ENCODE measurements around the gene DLEC1.

DNA sequence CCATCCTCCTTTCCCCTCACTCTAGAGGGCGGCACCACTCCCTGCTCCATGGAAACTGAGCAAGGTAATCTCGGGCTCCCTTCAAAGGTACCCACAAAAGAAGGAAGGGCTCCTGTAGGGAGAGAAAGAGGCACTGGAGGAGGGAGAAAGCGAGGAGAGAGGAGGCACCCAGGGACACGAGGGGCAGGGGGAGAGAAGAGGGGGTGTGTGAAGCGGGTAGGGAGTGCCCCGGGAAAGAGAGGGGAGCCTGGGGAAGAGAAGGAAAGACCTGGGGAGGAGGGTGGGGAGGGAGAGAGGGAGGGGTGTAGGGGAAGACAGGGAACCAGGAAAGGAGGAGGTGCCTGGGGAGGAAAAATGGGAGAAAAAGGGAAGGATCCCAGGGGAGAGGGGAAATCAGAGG, 47.9 kb upstream of the DLEC1 start:
- TF ChIP-seq, protein P1, sequence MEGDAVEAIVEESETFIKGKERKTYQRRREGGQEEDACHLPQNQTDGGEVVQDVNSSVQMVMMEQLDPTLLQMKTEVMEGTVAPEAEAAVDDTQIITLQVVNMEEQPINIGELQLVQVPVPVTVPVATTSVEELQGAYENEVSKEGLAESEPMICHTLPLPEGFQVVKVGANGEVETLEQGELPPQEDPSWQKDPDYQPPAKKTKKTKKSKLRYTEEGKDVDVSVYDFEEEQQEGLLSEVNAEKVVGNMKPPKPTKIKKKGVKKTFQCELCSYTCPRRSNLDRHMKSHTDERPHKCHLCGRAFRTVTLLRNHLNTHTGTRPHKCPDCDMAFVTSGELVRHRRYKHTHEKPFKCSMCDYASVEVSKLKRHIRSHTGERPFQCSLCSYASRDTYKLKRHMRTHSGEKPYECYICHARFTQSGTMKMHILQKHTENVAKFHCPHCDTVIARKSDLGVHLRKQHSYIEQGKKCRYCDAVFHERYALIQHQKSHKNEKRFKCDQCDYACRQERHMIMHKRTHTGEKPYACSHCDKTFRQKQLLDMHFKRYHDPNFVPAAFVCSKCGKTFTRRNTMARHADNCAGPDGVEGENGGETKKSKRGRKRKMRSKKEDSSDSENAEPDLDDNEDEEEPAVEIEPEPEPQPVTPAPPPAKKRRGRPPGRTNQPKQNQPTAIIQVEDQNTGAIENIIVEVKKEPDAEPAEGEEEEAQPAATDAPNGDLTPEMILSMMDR (IDR thresholded peaks at IDR 0.05): no peak
- no peak for TF ChIP-seq EZH2 (IDR thresholded peaks at IDR 0.05; ENCODE audit: borderline replicate concordance, insufficient read depth, low read depth, low read length, poor library complexity, severe bottlenecking)

Measured in B cell (primary cell).